HCT116 (cell line): ENCODE data around the gene SLC27A5.
A peak's percentile ranks its signal among the peaks of the same experiment; 100 is the strongest.

ENCODE experiments used
- EZH2 ChIP-seq: fragments of 200-600 bp; sonication (generic); IDR thresholded peaks from 2 replicates; pipeline ENCODE4 v1.6.1; 2017; ENCODE audit warnings: antibody characterized with exemption, mixed run types
- POLR2A ChIP-seq: IDR thresholded peaks from 2 replicates; pipeline ENCODE4 v1.7.0; 2011; ENCODE audit warnings: borderline replicate concordance; ENCODE audit not compliant: insufficient read depth, insufficient read length; ENCODE audit errors: extremely low read depth
- TF ChIP-seq, protein P1 (sequence below), 3 experiments: fragments of 200-600 bp in 1 of 3; sonication (generic) in 1 of 3; IDR thresholded peaks in 2 of 3; conservative IDR thresholded peaks in 1 of 3; 2 replicates each; pipeline ENCODE4 v1.5.1; 2012 to 2017; ENCODE audit warnings: low read depth in 2 of 3, low read length in 2 of 3, antibody characterized with exemption in 1 of 3, borderline replicate concordance in 1 of 3, control low read depth in 1 of 3, mild to moderate bottlenecking in 1 of 3, mixed read lengths in 1 of 3, mixed run types in 1 of 3, moderate library complexity in 1 of 3; ENCODE audit not compliant: insufficient read depth in 1 of 3

GRCh38 chr19:58474997-58475713, 36.6 kb downstream of the SLC27A5 start:
- TF ChIP-seq, protein P1, sequence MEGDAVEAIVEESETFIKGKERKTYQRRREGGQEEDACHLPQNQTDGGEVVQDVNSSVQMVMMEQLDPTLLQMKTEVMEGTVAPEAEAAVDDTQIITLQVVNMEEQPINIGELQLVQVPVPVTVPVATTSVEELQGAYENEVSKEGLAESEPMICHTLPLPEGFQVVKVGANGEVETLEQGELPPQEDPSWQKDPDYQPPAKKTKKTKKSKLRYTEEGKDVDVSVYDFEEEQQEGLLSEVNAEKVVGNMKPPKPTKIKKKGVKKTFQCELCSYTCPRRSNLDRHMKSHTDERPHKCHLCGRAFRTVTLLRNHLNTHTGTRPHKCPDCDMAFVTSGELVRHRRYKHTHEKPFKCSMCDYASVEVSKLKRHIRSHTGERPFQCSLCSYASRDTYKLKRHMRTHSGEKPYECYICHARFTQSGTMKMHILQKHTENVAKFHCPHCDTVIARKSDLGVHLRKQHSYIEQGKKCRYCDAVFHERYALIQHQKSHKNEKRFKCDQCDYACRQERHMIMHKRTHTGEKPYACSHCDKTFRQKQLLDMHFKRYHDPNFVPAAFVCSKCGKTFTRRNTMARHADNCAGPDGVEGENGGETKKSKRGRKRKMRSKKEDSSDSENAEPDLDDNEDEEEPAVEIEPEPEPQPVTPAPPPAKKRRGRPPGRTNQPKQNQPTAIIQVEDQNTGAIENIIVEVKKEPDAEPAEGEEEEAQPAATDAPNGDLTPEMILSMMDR (IDR thresholded peaks at IDR 0.05 in 2 of 3, conservative IDR thresholded peaks at IDR 0.05 in 1 of 3; ENCODE audit: borderline replicate concordance in 1 of 3, insufficient read depth in 1 of 3, low read depth in 2 of 3, low read length in 2 of 3) = no peak
- no peak for TF ChIP-seq EZH2
- peak; percentile 21 for TF ChIP-seq POLR2A
